Tibial nerve (tissue), 4 donors: ENCODE results near the gene CMIP. TPM values are rescaled to one million over a fixed set of nuclear protein-coding genes. Genes with fewer than 3 reads are reported as not detected.
"Not testable (repeated sequence)": the region's sequence is repeated elsewhere in the genome, so short reads cannot be mapped to it uniquely, and the experiment has no call there.

Source experiments
- DNase-seq, 2 donors: peaks; one replicate each; pipeline ENCODE4 v3.0.0-alpha.2; 2019; ENCODE audit warnings: low spot score in 2 of 2
- H3K27ac ChIP-seq, 4 donors: fragments of 200-600 bp; sonication (generic) in 3 of 4; one replicate each; pipeline ENCODE4 v1.5.1; 2017 to 2019; ENCODE audit warnings: mild to moderate bottlenecking in 1 of 4
- H3K27me3 ChIP-seq, 2 donors: fragments of 200-600 bp; sonication (generic) in 1 of 2; one replicate each; pipeline versions ENCODE4 v1.5.1 to v1.6.0; 2017 to 2019
- H3K36me3 ChIP-seq, 3 donors: fragments of 200-600 bp; sonication (generic); one replicate each; pipeline ENCODE4 v1.5.1; 2018 to 2019
- H3K4me1 ChIP-seq, 4 donors: fragments of 200-600 bp; sonication (generic) in 3 of 4; one replicate each; pipeline ENCODE4 v1.5.1; 2017 to 2019
- H3K4me3 ChIP-seq, 4 donors: fragments of 200-600 bp; sonication (generic) in 3 of 4; one replicate each; pipeline ENCODE4 v1.5.1; 2017 to 2019; ENCODE audit warnings: mild to moderate bottlenecking in 1 of 4, moderate library complexity in 1 of 4
- H3K9me3 ChIP-seq, 4 donors: fragments of 200-600 bp; sonication (generic) in 3 of 4; one replicate each; pipeline ENCODE4 v1.5.1; 2017 to 2019
- EP300 ChIP-seq, 2 donors: sonication (generic); formaldehyde crosslinking; IDR thresholded peaks; one replicate each; pipeline ENCODE4 v1.6.1; 2017; ENCODE audit warnings: antibody characterized with exemption in 2 of 2, mild to moderate bottlenecking in 1 of 2
- POLR2A ChIP-seq, 2 donors: fragments of 450-650 bp; IDR thresholded peaks; one replicate each; pipeline ENCODE4 v1.6.1; 2017; ENCODE audit warnings: antibody characterized with exemption in 2 of 2, mild to moderate bottlenecking in 2 of 2, moderate library complexity in 2 of 2
- WGBS, 2 donors: methylation state at CpG; one replicate each; pipeline ENCODE4 v1.1.5; 2018; 5-methylcytosine and 5-hydroxymethylcytosine counted together
- total RNA-seq, 4 donors: library from RNA; depleted of rRNA; stranded (reverse); fragments of >200 nt; gene quantifications; one replicate each; pipeline ENCODE4 v1.1.0, GENCODE V29; 2016
- TF ChIP-seq, protein P1 (sequence below), 5 experiments: fragments of 200-600 bp in 3 of 5; fragments of 450-650 bp in 2 of 5; sonication (generic) in 3 of 5; IDR thresholded peaks; one replicate each; pipeline ENCODE4 v1.5.1; 2016 to 2019; ENCODE audit warnings: antibody characterized with exemption in 5 of 5, mild to moderate bottlenecking in 3 of 5, moderate library complexity in 2 of 5

CMIP gene
- total RNA-seq, 4 donors from 2014 or later: 28.2 to 48.8 (median 31.8) TPM

DNA sequence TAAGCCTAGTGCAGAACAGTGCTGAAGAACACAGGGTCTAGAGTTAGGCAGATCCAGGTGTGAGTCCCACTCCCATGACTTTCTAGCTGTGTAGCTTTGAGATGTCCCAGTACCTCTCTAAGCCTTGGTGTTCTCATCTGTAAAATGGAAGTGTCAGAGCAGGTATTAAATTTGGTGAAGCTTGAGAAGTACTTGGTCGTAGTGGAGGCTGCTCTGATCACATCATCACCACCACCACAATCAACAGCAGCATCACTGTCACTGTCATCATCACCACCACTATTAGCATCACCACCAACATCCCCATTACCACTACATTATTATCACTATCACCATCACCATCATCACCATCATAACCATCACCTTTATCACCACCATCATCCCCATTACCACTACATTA lies 132.1 kb downstream of the CMIP start:
- H3K27me3 ChIP-seq: no peaks in the 10 kb centered on the region
- WGBS, 2 donors: 89 to 100% methylated on average over 1 of the region's 1 CpG
- peaks cover 0 to 3% (median 0%) of the 10 kb centered on the region in 4 donors for H3K4me1 ChIP-seq
- no peaks in the 10 kb centered on the region for H3K9me3 ChIP-seq
- H3K27ac ChIP-seq: no peak overlapping the region
- no peak overlapping the region for H3K4me3 ChIP-seq
- no peak for DNase-seq
- TF ChIP-seq, protein P1, sequence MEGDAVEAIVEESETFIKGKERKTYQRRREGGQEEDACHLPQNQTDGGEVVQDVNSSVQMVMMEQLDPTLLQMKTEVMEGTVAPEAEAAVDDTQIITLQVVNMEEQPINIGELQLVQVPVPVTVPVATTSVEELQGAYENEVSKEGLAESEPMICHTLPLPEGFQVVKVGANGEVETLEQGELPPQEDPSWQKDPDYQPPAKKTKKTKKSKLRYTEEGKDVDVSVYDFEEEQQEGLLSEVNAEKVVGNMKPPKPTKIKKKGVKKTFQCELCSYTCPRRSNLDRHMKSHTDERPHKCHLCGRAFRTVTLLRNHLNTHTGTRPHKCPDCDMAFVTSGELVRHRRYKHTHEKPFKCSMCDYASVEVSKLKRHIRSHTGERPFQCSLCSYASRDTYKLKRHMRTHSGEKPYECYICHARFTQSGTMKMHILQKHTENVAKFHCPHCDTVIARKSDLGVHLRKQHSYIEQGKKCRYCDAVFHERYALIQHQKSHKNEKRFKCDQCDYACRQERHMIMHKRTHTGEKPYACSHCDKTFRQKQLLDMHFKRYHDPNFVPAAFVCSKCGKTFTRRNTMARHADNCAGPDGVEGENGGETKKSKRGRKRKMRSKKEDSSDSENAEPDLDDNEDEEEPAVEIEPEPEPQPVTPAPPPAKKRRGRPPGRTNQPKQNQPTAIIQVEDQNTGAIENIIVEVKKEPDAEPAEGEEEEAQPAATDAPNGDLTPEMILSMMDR (IDR thresholded peaks at IDR 0.05): no peak
- TF ChIP-seq EP300 (IDR thresholded peaks at IDR 0.05): no peak
- no peak for TF ChIP-seq POLR2A (IDR thresholded peaks at IDR 0.05)
- H3K36me3 ChIP-seq: no peaks in the 10 kb centered on the region

- not testable (repeated sequence) for H3K36me3 ChIP-seq, H3K27ac ChIP-seq, H3K27me3 ChIP-seq, DNase-seq, H3K4me1 ChIP-seq, H3K4me3 ChIP-seq, H3K9me3 ChIP-seq
Measured at GRCh38 chr16:81577272-81577671, 132.7 kb downstream of the CMIP start.

- whole genome bisulfite sequencing, 2 donors: 98 to 99% methylated on average over 2 of the region's 2 CpGs
- Histone ChIP-seq H3K27ac (no peak overlapping the region), H3K4me1 (peaks cover 0 to 13% (median 2%) of the 10 kb centered on the region in 4 donors), H3K4me3 (no peak overlapping the region), H3K9me3 (no peaks in the 10 kb centered on the region), H3K27me3 (no peaks in the 10 kb centered on the region), H3K36me3 (no peaks in the 10 kb centered on the region)
- no peak for DNase-seq
- TF ChIP-seq POLR2A (IDR thresholded peaks at IDR 0.05) (no peak), EP300 (IDR thresholded peaks at IDR 0.05) (no peak)
- TF ChIP-seq, protein P1 (IDR thresholded peaks at IDR 0.05): no peak
Measured at GRCh38 chr16:81578076-81578475, 133.5 kb downstream of the CMIP start.

DNA sequence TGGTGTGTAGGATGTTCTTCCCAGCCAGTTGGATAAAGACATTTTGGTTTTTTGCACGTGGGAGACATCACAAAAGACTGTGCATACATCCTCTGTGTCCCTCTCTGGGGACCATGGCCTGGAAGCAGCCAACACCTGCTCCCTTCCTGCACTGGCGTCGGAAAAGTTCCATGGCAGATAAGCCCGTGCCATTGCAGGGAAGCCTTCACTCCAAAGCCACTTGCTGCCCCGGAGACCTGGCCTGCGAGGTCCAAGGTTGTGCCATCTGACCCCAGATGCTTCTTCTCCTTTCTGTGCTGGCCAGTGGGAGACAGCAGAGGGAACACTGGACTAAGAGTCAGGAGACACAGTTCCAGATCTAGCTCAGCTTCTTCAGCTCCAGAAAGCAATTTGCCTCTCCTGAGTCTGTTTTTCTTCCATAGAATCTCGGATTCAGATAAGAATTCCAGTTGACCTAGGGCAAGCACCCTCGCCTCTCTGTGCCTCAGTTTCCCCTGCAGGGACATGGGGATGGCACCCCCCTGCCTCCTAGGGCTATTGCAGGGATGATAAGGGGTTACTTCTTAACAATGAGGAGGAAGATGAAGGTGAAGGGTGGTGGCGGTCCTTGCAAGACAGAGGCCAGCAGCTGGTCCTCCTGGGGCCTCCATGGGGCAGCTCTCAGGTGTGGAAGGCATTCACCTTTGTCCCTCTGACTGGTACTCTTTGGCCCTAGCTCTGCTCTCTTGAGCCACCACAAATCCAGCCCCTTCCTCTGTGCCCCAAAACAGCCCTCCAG lies 134.2 kb downstream of the CMIP start:
- Histone ChIP-seq H3K4me3 (no peak overlapping the region), H3K9me3 (no peaks in the 10 kb centered on the region), H3K27ac (no peak overlapping the region), H3K27me3 (no peaks in the 10 kb centered on the region), H3K36me3 (no peaks in the 10 kb centered on the region), H3K4me1 (peaks cover 0 to 21% (median 2%) of the 10 kb centered on the region in 4 donors)
- 85 to 87% methylated on average over 9 of the region's 9 CpGs for WGBS, 2 donors
- no peak for DNase-seq
- TF ChIP-seq, protein P1 (IDR thresholded peaks at IDR 0.05): no peak
- no peak for TF ChIP-seq EP300 (IDR thresholded peaks at IDR 0.05)
- TF ChIP-seq POLR2A (IDR thresholded peaks at IDR 0.05): no peak

- 85 to 88% methylated on average over 12 of the region's 12 CpGs for WGBS, 2 donors
- TF ChIP-seq POLR2A (IDR thresholded peaks at IDR 0.05) (no peak), EP300 (IDR thresholded peaks at IDR 0.05) (no peak)
- TF ChIP-seq, protein P1 (IDR thresholded peaks at IDR 0.05): no peak
- Histone ChIP-seq H3K27ac (no peak overlapping the region), H3K4me3 (no peak overlapping the region), H3K9me3 (no peaks in the 10 kb centered on the region), H3K36me3 (no peaks in the 10 kb centered on the region), H3K27me3 (no peaks in the 10 kb centered on the region), H3K4me1 (peaks cover 0 to 30% (median 2%) of the 10 kb centered on the region in 4 donors)
- no peak for DNase-seq
Measured at GRCh38 chr16:81581107-81581506, 136.5 kb downstream of the CMIP start.
